HL-60 (cell line): Measurements from ENCODE around the gene RNH1.

Experiments
- DNase-seq, 2 experiments: peaks; one replicate each; pipeline ENCODE4 v3.0.0-alpha.2; 2010 to 2020; ENCODE audit warnings: low read depth in 1 of 2, low spot score in 1 of 2
- H3K27ac ChIP-seq: fragments of 250-450 bp; sonication (Bioruptor Pico); replicated peaks from 2 replicates; pipeline ENCODE4 v1.5.1; 2020; ENCODE audit warnings: mild to moderate bottlenecking, moderate library complexity
- H3K27me3 ChIP-seq: fragments of 250-450 bp; sonication (Bioruptor Pico); 2 replicates; pipeline ENCODE4 v1.5.1; 2021; ENCODE audit warnings: mild to moderate bottlenecking, moderate library complexity; ENCODE audit not compliant: insufficient read depth, poor library complexity, severe bottlenecking
- H3K4me3 ChIP-seq: replicated peaks from 2 replicates; pipeline ENCODE4 v1.5.1; 2011; ENCODE audit warnings: mild to moderate bottlenecking, control low read depth, low read length; ENCODE audit not compliant: insufficient read depth
- GABPA ChIP-seq: IDR thresholded peaks from 2 replicates; pipeline ENCODE4 v1.6.1; 2012; ENCODE audit warnings: low read depth
- POLR2AphosphoS5 ChIP-seq: IDR thresholded peaks from 2 replicates; pipeline ENCODE4 v1.6.1; 2012; ENCODE audit warnings: low read depth
- SPI1 ChIP-seq: IDR thresholded peaks from 2 replicates; pipeline ENCODE4 v1.6.1; 2012; ENCODE audit warnings: low read depth, mild to moderate bottlenecking, borderline replicate concordance
- TF ChIP-seq, protein P1 (sequence below): IDR thresholded peaks from 2 replicates; pipeline ENCODE4 v1.6.1; 2012; ENCODE audit warnings: low read depth; ENCODE audit not compliant: insufficient replicate concordance
- TF ChIP-seq, protein P2 (sequence below): IDR thresholded peaks from one replicate; pipeline ENCODE4 v1.5.1; 2011; ENCODE audit warnings: low read length, control low read depth, inconsistent platforms; ENCODE audit not compliant: insufficient read depth

RNH1 gene

DNA sequence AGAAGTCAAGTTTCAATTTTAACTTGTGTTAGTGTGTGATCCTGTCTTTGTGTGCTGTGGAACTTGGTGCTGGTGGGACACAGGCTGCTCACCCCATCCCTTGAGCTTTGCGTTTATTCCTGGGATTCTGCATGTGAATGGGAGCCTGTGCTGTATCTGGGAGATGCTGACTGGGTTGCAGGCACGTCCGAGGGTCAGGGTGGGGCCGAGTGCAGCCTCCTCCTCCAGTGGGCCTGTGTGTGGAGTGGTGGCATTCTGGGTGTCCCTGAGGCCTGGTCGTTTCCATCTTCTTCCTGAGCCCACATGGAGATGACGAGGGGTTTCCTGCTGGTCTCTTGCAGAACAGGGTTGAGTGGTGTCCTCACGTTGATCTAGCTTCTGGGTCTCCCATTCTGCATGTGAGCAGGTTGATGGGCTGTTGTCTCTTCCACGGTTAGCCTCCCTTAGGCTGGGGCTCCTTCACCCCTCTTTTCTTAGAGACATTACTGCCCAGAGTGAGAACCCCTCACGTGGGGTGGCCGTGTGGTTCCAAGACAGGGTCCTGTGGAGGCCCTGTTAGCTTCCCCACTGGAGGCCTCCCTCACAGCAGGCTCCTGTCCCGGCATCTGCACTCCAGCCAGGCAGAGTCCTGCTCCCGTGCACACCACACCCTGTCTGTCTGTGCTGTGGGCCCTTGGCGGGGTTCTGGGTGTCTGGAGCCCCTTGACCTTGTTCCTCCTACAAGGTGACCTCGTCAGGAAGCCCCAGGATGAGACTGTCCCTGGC lies 52.1 kb downstream of the RNH1 start:
- no peak overlapping the region for H3K27ac ChIP-seq
- no peak overlapping the region for H3K4me3 ChIP-seq
- no peak for DNase-seq
- H3K27me3 ChIP-seq, result no peaks in the 10 kb centered on the region
- TF ChIP-seq GABPA, result no peak

DNA sequence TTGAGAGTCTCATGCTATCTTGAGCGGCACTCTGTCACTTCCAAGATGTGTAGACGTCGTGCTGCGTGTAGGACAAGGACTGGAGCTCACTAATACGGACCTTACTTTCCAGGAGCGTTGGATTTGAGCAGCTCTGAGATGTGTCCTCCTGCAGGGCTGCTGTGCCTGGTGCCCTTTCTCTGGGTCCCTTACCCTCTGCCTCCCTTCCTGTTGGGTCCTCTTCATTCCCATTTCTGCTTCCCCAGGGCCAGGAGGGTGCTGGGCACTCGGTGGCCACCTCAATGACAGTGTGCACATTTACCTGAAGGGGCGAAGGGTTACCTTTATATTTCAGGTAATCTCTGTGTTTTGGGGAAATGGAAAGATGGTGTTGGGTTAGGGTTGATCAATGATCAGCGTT lies 53.0 kb downstream of the RNH1 start:
- Histone ChIP-seq H3K27me3 (no peaks in the 10 kb centered on the region), H3K4me3 (no peak overlapping the region), H3K27ac (no peak overlapping the region)
- TF ChIP-seq SPI1 (no peak), POLR2AphosphoS5 (no peak)
- DNase-seq, result no peak

DNA sequence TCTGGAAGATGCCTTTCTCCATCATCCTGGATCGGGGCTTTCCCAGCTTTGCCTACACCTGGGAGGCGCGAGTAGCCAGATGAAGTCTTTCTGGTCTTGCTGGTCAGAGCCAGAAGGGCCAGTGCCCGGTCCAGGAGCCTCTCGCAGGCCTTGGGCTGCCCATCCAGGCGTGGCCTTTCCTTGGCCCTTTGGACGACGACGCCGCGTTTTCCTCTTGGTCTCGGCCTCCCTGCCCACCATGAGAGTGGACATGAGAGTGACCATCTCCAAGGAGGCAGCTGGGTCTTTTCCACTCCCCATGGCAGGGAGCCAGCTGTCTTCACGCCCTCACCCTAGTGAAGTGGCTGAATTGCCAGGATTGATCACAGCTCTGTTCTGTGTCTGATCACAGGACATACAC lies 53.5 kb downstream of the RNH1 start:
- no peak overlapping the region for H3K4me3 ChIP-seq
- no peak for TF ChIP-seq GABPA
- TF ChIP-seq SPI1, result no peak
- TF ChIP-seq, protein P1, sequence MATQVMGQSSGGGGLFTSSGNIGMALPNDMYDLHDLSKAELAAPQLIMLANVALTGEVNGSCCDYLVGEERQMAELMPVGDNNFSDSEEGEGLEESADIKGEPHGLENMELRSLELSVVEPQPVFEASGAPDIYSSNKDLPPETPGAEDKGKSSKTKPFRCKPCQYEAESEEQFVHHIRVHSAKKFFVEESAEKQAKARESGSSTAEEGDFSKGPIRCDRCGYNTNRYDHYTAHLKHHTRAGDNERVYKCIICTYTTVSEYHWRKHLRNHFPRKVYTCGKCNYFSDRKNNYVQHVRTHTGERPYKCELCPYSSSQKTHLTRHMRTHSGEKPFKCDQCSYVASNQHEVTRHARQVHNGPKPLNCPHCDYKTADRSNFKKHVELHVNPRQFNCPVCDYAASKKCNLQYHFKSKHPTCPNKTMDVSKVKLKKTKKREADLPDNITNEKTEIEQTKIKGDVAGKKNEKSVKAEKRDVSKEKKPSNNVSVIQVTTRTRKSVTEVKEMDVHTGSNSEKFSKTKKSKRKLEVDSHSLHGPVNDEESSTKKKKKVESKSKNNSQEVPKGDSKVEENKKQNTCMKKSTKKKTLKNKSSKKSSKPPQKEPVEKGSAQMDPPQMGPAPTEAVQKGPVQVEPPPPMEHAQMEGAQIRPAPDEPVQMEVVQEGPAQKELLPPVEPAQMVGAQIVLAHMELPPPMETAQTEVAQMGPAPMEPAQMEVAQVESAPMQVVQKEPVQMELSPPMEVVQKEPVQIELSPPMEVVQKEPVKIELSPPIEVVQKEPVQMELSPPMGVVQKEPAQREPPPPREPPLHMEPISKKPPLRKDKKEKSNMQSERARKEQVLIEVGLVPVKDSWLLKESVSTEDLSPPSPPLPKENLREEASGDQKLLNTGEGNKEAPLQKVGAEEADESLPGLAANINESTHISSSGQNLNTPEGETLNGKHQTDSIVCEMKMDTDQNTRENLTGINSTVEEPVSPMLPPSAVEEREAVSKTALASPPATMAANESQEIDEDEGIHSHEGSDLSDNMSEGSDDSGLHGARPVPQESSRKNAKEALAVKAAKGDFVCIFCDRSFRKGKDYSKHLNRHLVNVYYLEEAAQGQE, result no peak
- TF ChIP-seq POLR2AphosphoS5, result no peak
- TF ChIP-seq, protein P2, sequence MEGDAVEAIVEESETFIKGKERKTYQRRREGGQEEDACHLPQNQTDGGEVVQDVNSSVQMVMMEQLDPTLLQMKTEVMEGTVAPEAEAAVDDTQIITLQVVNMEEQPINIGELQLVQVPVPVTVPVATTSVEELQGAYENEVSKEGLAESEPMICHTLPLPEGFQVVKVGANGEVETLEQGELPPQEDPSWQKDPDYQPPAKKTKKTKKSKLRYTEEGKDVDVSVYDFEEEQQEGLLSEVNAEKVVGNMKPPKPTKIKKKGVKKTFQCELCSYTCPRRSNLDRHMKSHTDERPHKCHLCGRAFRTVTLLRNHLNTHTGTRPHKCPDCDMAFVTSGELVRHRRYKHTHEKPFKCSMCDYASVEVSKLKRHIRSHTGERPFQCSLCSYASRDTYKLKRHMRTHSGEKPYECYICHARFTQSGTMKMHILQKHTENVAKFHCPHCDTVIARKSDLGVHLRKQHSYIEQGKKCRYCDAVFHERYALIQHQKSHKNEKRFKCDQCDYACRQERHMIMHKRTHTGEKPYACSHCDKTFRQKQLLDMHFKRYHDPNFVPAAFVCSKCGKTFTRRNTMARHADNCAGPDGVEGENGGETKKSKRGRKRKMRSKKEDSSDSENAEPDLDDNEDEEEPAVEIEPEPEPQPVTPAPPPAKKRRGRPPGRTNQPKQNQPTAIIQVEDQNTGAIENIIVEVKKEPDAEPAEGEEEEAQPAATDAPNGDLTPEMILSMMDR, result no peak
- DNase-seq, result no peak
- no peaks in the 10 kb centered on the region for H3K27me3 ChIP-seq
- no peak overlapping the region for H3K27ac ChIP-seq

DNA sequence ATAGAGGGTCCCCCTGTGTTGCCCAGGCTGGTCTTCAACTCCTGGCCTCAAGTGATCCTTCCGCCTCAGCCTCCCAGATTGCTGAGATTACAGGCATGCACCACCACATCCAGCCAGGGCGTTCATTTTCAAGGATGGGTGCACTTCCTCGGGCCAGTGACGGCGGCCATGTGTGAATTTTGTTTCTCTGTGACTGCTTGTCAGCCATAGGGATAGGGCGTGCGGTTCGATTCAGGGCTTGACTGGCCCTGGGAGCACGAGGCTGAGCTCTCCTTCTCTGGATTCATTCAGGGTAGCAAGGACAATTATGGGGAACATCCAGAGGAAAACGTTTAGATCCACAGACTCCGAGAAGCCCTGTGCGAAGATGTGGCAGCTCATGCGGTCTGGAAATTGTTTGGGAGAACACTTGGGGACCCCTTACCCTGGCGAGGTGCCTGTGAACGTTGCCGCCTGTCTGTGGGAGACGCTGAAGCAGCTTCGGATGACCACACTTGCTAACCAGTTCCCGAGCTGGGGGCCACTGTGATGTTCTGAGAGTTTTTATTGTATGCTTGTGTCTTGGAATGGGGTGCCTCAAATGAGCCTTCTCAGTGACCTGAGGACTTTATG lies 54.0 kb downstream of the RNH1 start:
- no peak overlapping the region for H3K4me3 ChIP-seq
- TF ChIP-seq SPI1, result no peak
- H3K27ac ChIP-seq, result no peak overlapping the region
- no peaks in the 10 kb centered on the region for H3K27me3 ChIP-seq
- no peak for DNase-seq

DNA sequence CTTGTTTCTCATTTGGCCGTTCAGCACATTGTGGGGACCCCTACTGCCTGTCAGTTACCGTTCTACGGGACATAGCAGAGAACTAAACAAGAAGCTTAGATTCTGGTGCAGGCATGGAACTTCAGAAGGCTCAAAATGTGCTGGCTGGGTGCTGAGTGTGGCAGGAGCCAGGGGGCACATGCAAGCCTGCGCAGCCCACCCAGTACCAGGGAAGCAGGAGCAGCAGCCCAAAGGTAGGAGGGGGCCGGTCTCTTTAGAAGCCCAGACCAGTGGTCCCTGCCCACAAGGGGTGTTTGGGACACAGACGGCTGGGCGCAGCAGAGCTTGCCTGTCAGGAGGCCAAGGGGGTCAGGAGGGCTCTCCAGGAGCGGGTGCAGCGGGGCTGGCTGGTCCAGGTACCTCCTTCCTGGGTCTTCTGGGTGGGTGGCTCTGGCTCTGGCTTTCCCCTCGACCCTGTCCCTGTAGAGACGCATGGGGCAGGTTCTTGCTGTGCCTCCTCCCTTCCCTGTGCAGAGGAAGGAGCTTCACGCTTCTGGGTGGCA lies 54.8 kb downstream of the RNH1 start:
- Histone ChIP-seq H3K27me3 (no peaks in the 10 kb centered on the region), H3K27ac (no peak overlapping the region), H3K4me3 (no peak overlapping the region)
- DNase-seq, result no peak
- TF ChIP-seq, protein P2, result no peak
- TF ChIP-seq POLR2AphosphoS5 (no peak), GABPA (no peak), SPI1 (no peak)
- TF ChIP-seq, protein P1, result no peak
